GM21526 (cell line): ENCODE measurements around the gene RGS3.

Experiments
- ATAC-seq: cut with Tn5 transposase; IDR thresholded peaks from one replicate; pipeline ENCODE4 v1.9.1; 2021; ENCODE audit warnings: moderate library complexity; ENCODE audit not compliant: unreplicated experiment, low FRiP score

Gene RGS3

GRCh38 chr9:113526841-113527240 lies 63.3 kb downstream of the RGS3 start:
- no peak for ATAC-seq

- ATAC-seq = no peak
These were observed 64.6 kb downstream of the RGS3 start for GRCh38 chr9:113528088-113528487.

DNA sequence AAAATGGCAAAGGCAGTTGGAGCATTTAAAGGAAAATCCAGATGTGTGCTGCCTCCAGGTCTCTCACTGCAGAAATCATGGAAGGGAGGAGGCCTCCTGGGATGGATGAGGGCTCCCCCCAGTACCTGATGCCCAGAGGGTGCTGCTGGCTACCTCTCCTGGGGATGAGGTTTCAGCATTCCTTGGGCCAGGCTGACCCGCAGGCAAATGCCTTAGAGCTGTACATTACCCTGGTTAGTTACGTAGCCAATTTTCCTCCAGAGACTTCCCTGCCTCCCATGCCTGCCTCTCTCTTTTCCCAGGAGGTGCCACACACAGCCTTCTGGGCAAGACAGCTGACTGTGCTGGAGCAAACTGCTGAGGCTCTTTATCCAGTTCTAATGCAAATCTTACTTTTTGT lies 65.3 kb downstream of the RGS3 start:
- ATAC-seq = no peak

GRCh38 chr9:113529336-113530009 lies 65.9 kb downstream of the RGS3 start:
- no peak for ATAC-seq

GRCh38 chr9:113530022-113530635 lies 66.6 kb downstream of the RGS3 start:
- no peak for ATAC-seq

GRCh38 chr9:113530942-113531341 lies 67.4 kb downstream of the RGS3 start:
- ATAC-seq = no peak

DNA sequence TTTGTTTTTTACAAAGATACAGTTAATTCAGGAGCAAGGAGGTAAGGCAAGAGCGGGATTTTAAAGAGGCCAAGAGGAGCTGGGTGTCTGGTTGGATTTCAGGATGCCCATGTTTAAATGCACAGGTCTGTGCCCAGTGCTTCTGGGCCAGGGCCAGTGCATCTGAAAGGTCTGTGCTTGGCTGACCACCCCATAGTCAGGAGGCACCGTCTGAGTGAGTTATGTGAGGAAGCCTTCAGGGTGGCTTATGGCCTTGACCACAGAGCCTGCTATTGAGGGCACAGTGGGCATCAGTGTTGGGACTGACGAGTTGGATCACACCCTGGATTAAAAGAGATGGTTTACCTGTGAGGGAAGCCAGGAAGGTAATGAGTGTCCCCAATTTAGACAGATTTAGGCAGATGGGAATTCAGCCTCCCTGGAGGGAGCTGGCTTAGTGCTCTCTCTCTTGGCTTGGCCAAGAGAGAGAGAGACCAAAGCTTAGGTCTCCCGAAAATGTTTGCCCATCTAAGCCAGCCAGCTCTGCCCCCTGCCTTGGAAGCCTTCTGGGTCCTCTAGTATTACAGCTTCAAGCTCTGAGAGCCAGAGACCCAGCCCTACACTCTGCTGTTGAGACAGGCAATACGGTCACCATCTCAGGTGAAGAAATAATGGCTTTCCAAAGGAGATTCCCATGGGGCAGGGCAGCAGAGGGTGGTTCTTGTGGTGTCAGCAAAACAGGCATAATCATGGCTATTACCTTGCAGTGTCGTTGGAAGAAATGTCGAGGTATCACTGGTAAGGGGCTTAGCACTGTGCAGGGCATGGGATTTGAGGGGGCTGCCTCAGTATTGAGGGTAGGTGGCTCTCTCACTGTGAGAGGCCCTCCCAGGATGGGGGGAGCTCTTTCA lies 68.6 kb downstream of the RGS3 start:
- ATAC-seq = no peak

GRCh38 chr9:113532809-113533190 lies 69.3 kb downstream of the RGS3 start:
- ATAC-seq = no peak

- ATAC-seq = no peak
These were observed 70.1 kb downstream of the RGS3 start for GRCh38 chr9:113533335-113534225.

DNA sequence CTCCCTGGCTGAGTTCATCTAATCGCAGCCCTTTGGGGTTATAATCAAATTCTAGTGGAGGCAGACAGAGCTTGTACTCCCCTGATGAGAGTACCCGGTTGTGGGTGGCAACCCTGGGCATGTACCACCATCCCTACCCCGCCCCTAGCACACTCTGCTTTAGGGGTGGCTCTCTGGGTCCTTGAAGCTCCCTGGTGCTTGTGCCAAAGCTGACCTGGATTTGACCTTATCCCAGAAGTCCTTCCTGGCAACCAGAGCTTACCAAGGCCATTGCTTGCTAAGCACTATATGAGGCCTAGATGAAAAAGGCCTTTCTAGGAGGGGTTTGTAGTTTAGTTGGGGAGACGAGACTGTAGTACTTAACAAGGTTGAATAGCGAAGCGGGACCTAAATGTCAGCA lies 72.2 kb downstream of the RGS3 start:
- ATAC-seq = no peak

DNA sequence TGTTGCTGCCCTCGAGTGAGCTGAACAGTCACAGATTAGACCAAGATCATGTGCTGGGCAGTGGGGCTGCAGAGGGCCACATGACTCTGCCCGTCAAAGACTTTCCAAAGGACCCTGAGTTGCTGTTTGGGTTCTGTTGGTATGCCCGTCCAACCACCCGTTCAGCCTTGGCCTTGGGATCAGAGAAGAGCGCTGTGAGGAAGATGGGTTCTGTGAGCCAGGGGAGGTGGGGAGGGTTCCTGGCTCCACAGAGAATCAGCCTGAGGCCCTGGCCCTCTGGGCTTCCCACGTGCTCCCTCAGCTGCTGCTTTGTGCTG lies 72.6 kb downstream of the RGS3 start:
- ATAC-seq = no peak

DNA sequence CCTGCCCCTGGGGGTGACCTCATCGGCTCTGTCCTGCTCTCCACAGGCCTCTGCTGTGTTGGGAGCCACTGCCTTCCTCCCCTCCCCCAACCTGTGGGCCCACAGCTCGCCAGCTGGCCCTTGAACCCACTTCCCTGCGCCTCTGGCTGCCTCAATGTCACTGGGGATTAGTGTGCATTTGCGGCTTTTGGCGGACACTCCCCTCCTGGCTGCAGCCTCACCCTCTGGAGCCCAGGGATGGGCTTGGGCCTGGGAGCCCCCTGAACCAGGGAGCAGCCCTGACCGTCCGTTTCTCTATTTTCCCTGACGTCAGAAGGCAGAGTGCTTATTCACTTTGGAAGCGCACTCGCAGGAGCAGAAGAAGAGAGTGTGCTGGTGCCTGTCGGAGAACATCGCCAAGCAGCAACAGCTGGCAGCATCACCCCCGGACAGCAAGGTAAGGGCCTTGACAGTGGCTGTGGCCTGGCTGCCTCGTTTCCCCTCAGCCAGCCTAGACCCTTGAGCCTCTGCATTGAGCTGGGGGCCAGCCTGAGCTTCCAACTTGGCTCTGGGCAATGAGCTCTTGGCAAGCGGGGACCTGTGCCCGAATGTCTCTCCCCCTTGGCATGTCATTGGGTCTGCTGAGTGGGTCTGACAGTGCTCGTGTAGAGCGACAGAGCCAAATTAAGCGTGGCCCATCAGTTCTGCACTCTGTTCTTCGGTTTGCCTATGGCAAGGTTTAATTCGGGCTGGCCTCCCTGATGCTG lies 73.1 kb downstream of the RGS3 start:
- no peak for ATAC-seq

DNA sequence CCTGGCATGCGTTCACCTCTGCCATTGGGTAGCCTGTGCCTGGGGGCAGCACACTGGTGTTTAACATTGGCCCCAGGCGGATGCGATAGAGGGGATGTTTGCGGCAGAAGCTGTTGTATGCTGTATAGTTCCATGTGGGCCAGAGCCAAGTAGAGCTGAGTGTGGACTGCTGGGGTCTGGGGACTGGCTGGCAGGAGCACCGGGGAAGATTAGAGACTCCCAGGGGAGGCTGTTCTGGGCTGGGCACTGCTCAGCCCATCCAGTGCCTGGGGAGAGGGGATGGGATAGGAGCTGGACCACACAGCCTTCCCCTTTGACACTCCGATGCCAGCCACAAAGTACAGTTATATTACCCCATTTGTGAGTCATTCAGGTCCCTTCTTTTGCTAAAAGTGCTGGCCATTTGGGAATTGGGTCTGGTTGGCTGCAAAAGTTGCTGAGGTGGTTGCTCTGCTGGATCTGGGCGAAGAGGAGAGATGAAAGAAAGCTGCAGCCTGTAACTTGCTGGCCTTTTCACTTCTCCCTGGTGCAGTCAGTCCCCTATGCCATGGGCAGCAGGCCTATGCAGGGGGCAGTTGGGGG lies 73.8 kb downstream of the RGS3 start:
- ATAC-seq = no peak

DNA sequence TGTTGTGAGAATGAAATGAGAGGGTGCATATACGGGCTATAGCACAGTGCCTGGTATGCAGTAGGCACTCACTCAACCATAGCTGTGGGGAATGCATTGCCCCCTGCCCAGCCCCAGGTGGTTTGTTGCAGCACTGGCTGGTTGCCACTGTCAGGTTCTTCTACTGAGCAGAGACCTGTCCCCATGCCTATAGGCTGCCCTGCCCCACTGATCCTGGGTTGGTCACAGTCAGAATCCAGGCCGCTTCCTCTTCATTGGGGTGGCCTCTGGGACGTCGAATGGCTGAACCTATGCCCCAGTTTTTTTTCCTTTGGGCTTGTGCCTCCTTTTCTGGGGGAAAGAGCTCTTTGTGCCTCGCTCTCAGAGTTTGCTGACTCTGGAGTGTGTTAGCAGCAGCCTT lies 74.6 kb downstream of the RGS3 start:
- ATAC-seq = no peak

- no peak for ATAC-seq
These were observed 75.3 kb downstream of the RGS3 start for GRCh38 chr9:113538701-113539430.

- ATAC-seq = no peak
These were observed 76.9 kb downstream of the RGS3 start for GRCh38 chr9:113540466-113540865.

GRCh38 chr9:113541019-113541900 lies 77.7 kb downstream of the RGS3 start:
- no peak for ATAC-seq

GRCh38 chr9:113542006-113542405 lies 78.5 kb downstream of the RGS3 start:
- no peak for ATAC-seq
